HG03060 (cell line): ENCODE results near the gene TGFB2.

Experiments used
- ATAC-seq: cut with Tn5 transposase; IDR thresholded peaks from one replicate; pipeline ENCODE4 v1.9.1; 2021; ENCODE audit warnings: low read depth, moderate number of reproducible peaks; ENCODE audit not compliant: unreplicated experiment

The TGFB2 gene

GRCh38 chr1:218382261-218382660 is 37.1 kb downstream of the TGFB2 start:
- ATAC-seq = no peak

- no peak for ATAC-seq
Measured at GRCh38 chr1:218383051-218383450, 37.9 kb downstream of the TGFB2 start.

- no peak for ATAC-seq
Measured at GRCh38 chr1:218383681-218384080, 38.5 kb downstream of the TGFB2 start.

DNA sequence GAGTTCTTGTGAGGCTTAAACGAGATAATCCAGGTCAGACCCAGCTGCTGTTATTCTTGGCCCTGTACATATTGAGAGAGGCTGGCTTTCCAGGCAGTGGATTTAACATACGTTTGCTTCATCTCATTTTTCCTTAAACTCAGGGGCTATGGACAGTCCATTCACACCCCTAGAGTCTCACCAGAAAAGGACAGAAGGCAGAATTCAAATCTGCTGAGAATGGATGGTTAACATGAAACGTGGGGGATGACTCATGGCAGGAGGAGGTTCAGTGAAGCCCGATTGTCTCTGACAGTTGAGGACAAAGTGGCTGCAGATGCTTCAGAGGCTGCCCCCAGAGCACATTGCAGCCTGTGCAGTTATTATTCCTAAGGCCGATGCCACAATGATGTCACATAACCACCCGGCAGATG is 39.5 kb downstream of the TGFB2 start:
- ATAC-seq = no peak

- ATAC-seq = no peak
Measured at GRCh38 chr1:218388591-218388990, 43.5 kb downstream of the TGFB2 start.

GRCh38 chr1:218390618-218391017 is 45.5 kb downstream of the TGFB2 start:
- no peak for ATAC-seq

- no peak for ATAC-seq
Measured at GRCh38 chr1:218392780-218393179, 47.6 kb downstream of the TGFB2 start.

DNA sequence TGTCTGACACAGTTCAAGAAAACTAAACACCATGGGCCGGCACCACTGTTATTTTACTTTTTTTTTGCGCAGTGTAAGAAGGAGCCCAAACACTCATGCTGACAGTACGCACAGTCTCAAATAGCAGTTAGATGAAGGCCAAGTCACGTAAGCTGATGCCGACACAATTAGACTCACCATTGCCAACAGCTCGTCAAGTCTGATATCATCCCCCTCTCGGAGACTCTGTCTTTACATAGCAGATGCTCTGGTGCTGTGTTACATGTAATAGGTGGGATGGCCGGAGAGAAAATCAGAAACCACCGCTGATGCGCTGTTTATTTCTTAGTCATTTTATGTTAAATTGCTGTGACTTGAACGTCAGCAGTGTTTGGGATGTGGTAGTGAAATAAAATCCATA is 49.3 kb downstream of the TGFB2 start:
- ATAC-seq = no peak

- ATAC-seq = no peak
Measured at GRCh38 chr1:218394989-218395388, 49.9 kb downstream of the TGFB2 start.

- no peak for ATAC-seq
Measured at GRCh38 chr1:218395916-218396315, 50.8 kb downstream of the TGFB2 start.

DNA sequence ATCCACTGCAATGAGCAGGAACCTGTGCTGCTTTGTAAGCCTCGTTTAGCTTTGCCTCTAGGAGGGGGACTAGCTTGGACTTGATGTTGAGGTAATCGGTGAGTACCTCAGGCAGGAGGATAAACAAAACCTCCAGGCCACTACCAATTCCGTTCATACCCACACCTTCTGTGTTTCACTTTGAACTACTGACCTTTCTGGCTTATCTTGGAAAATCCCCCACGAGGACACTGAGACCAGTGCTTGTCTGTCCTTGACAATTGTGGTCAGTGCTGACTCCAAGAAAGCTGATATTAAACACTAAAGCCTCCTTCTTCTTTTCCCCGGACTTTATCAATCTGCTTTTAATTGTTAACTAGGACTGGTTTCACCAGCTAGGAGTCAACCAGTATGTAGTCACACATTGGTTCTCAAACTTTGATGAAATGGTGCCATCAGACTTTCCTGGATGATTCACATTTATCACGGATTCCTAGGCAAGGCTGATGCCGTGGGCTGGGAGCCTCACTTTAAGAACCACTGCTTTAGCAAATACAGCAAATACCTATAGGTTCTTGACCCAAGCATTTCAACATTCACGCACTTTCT is 52.7 kb downstream of the TGFB2 start:
- ATAC-seq = no peak

DNA sequence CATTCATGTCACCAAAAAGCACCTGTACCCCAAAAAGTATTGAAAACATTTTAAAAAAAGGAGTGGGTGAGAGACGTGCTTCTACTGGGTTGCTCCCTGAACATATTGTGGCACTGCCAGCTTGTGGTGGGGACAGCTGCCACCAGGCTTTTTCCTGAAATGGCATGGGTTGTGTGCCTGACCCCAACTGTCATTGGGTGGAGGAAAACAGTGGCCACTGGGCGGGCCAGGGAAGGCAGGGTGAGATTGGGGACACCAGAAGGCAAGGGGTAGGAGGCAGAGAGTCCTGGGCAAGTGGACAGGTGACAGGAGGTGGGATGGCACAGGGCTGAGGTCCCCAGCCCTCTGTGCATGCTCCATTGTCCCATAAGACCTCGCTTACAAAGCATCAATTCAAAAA is 55.5 kb downstream of the TGFB2 start:
- no peak for ATAC-seq

GRCh38 chr1:218401441-218401997 is 56.4 kb downstream of the TGFB2 start:
- ATAC-seq = no peak

DNA sequence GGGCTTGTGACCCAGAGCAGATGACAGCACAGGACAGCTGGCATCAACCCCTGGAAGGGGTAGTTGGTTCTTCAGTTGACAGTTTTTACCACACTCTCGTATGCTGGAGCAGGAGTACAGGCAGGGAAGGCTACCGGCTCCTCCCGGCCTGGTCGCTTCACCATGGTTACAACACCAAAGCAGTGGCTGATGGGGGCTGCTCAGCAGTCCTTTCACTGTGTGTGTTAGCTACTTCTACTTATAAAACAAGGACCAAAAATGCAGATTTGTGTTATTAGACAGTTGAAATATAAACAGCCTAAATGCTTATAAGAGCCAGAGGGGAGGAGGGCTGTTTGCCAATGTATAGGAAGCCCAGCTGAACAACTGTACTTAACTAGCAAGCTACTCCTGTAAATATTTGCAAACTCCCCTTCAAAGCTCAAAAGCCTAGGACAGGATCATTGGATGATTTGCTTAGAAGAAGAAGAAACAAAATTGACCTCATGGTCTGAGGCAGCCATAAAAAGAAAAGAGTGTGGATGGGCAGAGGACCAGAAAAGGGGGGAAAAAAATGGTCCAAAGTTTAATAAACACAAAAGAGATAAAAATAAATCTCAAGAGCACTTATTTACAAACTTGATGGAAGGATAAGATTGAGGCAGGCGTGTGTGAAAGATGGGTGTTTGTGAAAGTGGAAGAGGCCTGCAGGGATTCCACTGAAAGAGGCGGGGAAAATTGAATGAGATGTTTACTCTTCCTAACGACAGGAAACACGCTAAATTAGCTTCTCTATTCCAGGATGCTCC is 57.1 kb downstream of the TGFB2 start:
- ATAC-seq = no peak

GRCh38 chr1:218402786-218403120 is 57.6 kb downstream of the TGFB2 start:
- no peak for ATAC-seq

DNA sequence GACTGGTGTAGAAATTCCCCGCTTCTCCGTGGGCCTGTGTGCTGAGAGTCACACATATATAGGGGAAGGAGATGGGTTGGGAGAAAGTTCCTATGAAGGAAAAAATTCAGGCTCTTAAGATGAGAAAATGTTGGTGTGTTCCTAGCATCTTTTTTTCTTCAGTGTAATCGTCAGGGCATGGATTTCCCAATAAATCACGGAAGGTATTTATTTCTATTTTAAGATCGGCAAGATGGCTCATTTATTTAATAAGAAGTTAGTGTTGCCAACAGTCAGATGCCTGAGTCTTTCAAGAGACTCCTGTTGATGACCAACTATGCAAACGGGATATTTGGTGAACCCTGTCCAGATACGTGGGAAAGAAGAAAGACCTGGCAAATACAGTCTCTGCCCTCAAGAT is 58.2 kb downstream of the TGFB2 start:
- ATAC-seq = no peak

DNA sequence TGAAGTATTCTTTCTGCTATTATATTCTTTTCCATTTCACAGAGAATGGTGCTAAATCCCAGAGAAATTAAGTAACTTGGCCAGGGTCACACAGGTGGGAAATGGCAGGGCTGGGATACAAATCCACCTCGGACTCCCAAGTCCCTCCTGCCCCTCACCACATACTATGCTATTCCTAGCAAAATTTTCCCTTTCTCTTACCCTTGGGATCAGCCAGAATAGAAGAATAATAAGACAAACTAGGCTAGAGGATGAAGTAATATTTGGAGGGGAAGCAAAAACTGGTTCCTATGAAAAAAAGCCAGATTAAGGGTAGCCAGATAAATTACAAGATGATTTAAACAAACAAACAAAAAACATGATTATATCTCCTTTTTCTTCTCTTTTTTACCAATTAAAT is 62.5 kb downstream of the TGFB2 start:
- ATAC-seq = no peak

GRCh38 chr1:218408135-218408534 is 63.0 kb downstream of the TGFB2 start:
- ATAC-seq = no peak

GRCh38 chr1:218408942-218409341 is 63.8 kb downstream of the TGFB2 start:
- ATAC-seq = no peak

- no peak for ATAC-seq
Measured at GRCh38 chr1:218409946-218410510, 64.9 kb downstream of the TGFB2 start.

GRCh38 chr1:218411101-218411500 is 66.0 kb downstream of the TGFB2 start:
- no peak for ATAC-seq

DNA sequence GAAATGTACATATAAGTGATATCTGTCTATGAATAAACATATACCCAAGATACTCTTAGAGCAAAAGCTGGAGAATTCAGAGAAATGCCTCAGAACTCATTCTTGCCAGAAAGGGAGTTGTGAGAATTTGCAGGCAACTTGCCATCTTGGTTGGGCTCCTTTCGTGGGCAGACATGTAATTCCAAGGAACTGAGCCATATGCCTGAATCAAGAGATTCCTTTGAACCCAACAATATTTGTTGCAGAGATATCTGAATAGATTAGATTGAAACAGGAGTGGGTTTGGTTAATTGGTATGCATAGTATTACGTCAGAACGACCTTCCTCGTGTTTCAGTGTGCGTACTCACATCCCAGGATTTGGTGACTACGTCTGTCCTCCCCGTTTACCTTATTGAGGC is 67.0 kb downstream of the TGFB2 start:
- ATAC-seq = no peak
